Peyer's patch (tissue), 4 donors: ENCODE results near the gene STX7. TPM values are rescaled to one million over a fixed set of nuclear protein-coding genes. Genes with fewer than 3 reads are reported as not detected.
A peak's percentile ranks its signal among the peaks of the same experiment; 100 is the strongest.

ENCODE experiments used
- DNase-seq, 3 donors: peaks; one replicate each; pipeline ENCODE4 v3.0.0-alpha.2; 2017 to 2019
- H3K27ac ChIP-seq, 4 donors: fragments of 200-600 bp; sonication (generic); one replicate each; pipeline ENCODE4 v1.5.1; 2016 to 2019
- H3K27me3 ChIP-seq, 2 donors: fragments of 200-600 bp; sonication (generic); one replicate each; pipeline ENCODE4 v1.5.1; 2019
- H3K36me3 ChIP-seq, 3 donors: fragments of 200-600 bp; sonication (generic); one replicate each; pipeline ENCODE4 v1.5.1; 2016 to 2019
- H3K4me1 ChIP-seq, 4 donors: fragments of 200-600 bp; sonication (generic); one replicate each; pipeline ENCODE4 v1.5.1; 2016 to 2019
- H3K4me3 ChIP-seq, 4 donors: fragments of 200-600 bp; sonication (generic); 1 replicate in 3 of 4; 2 replicates in 1 of 4; pipeline ENCODE4 v1.5.1; 2016 to 2019; ENCODE audit warnings: mild to moderate bottlenecking in 1 of 4
- H3K9me3 ChIP-seq, 4 donors: fragments of 200-600 bp; sonication (generic); one replicate each; pipeline ENCODE4 v1.5.1; 2016 to 2019; ENCODE audit warnings: mild to moderate bottlenecking in 1 of 4
- CTCF ChIP-seq, 6 experiments: fragments of 450-650 bp in 4 of 6; fragments of 200-600 bp in 2 of 6; sonication (generic) in 1 of 6; IDR thresholded peaks; one replicate each; pipeline ENCODE4 v1.5.1; 2017 to 2019; ENCODE audit warnings: antibody characterized with exemption in 6 of 6, mild to moderate bottlenecking in 3 of 6, moderate library complexity in 1 of 6
- POLR2A ChIP-seq, 2 donors: fragments of 450-650 bp; IDR thresholded peaks; one replicate each; pipeline ENCODE4 v1.5.1; 2017; ENCODE audit warnings: antibody characterized with exemption in 2 of 2, mild to moderate bottlenecking in 2 of 2, moderate library complexity in 2 of 2
- total RNA-seq, 4 donors: library from RNA; depleted of rRNA; stranded (reverse); fragments of >200 nt; gene quantifications; one replicate each; pipeline ENCODE4 v1.1.0, GENCODE V29; 2016

STX7 gene
- total RNA-seq, 4 donors from 2014 or later, result 31.4 to 65.9 (median 51.9) TPM

- peaks cover 0 to 10% of the 10 kb centered on the region in 2 donors for H3K27me3 ChIP-seq
- DNase-seq, result no peak
- no peaks in the 10 kb centered on the region for H3K9me3 ChIP-seq
- TF ChIP-seq POLR2A (IDR thresholded peaks at IDR 0.05), result no peak
- no peak for TF ChIP-seq CTCF (IDR thresholded peaks at IDR 0.05)
- H3K4me1 ChIP-seq, result peaks cover 0 to 7% (median 0%) of the 10 kb centered on the region in 4 donors
- no peaks in the 10 kb centered on the region for H3K36me3 ChIP-seq
- no peak overlapping the region for H3K4me3 ChIP-seq
- no peak overlapping the region for H3K27ac ChIP-seq
Observed at GRCh38 chr6:132404330-132404729, 108.6 kb downstream of the STX7 start.

- H3K4me1 ChIP-seq, result peaks cover 0 to 7% (median 0%) of the 10 kb centered on the region in 4 donors
- no peaks in the 10 kb centered on the region for H3K9me3 ChIP-seq
- peaks cover 0 to 10% of the 10 kb centered on the region in 2 donors for H3K27me3 ChIP-seq
- H3K36me3 ChIP-seq, result no peaks in the 10 kb centered on the region
- H3K4me3 ChIP-seq, result peak overlapping the region; percentile 50 to 73 (median 68)
- TF ChIP-seq POLR2A (IDR thresholded peaks at IDR 0.05) (no peak), CTCF (IDR thresholded peaks at IDR 0.05) (no peak)
- no peak for DNase-seq
- peak overlapping the region in 2 of 4 donors; percentile 55 to 66 for H3K27ac ChIP-seq
Observed at GRCh38 chr6:132401618-132402285, 111.2 kb downstream of the STX7 start.

- peak in 2 of 3 donors; percentile 56 to 63 for DNase-seq
- TF ChIP-seq POLR2A (IDR thresholded peaks at IDR 0.05), result no peak
- no peak for TF ChIP-seq CTCF (IDR thresholded peaks at IDR 0.05)
- Histone ChIP-seq H3K4me3 (peak within 1 kb of the TSS; percentile 50 to 73 (median 68)), H3K9me3 (no peaks in the 10 kb centered on the region), H3K27ac (peak within 1 kb of the TSS; percentile 35 to 66 (median 49)), H3K27me3 (peaks cover 0 to 10% of the 10 kb centered on the region in 2 donors), H3K36me3 (no peaks in the 10 kb centered on the region), H3K4me1 (peaks cover 0 to 7% (median 0%) of the 10 kb centered on the region in 4 donors)
Observed at GRCh38 chr6:132400883-132401617, 111.9 kb downstream of the STX7 start, which contains the start of gene MOXD1. Gene MOXD1, minus strand, starts transcription at chr6:132401475. Its CDS starts 49 bp downstream, at chr6:132401426.

GRCh38 chr6:132400555-132400882 is 112.4 kb downstream of the STX7 start:
- TF ChIP-seq POLR2A (IDR thresholded peaks at IDR 0.05), result no peak
- TF ChIP-seq CTCF (IDR thresholded peaks at IDR 0.05), result no peak
- H3K4me1 ChIP-seq, result peaks cover 0 to 7% (median 0%) of the 10 kb centered on the region in 4 donors
- H3K27me3 ChIP-seq, result peaks cover 0 to 10% of the 10 kb centered on the region in 2 donors
- H3K4me3 ChIP-seq, result peak overlapping the region; percentile 50 to 73 (median 68)
- H3K9me3 ChIP-seq, result no peaks in the 10 kb centered on the region
- H3K36me3 ChIP-seq, result no peaks in the 10 kb centered on the region
- H3K27ac ChIP-seq, result peak overlapping the region; percentile 35 to 66 (median 49)
- no peak for DNase-seq

- H3K4me1 ChIP-seq, result peaks cover 0 to 7% (median 0%) of the 10 kb centered on the region in 4 donors
- H3K27ac ChIP-seq, result no peak overlapping the region
- peaks cover 0 to 10% of the 10 kb centered on the region in 2 donors for H3K27me3 ChIP-seq
- TF ChIP-seq POLR2A (IDR thresholded peaks at IDR 0.05) (no peak), CTCF (IDR thresholded peaks at IDR 0.05) (no peak)
- no peaks in the 10 kb centered on the region for H3K9me3 ChIP-seq
- H3K4me3 ChIP-seq, result no peak overlapping the region
- no peak for DNase-seq
- H3K36me3 ChIP-seq, result no peaks in the 10 kb centered on the region
Observed at GRCh38 chr6:132399376-132400074, 113.4 kb downstream of the STX7 start.
